Hepatocyte (in vitro differentiated cells): ENCODE measurements around the gene TTC7B. TPM values are rescaled to one million over a fixed set of nuclear protein-coding genes. Genes with fewer than 3 reads are reported as not detected.

Source experiments
- DNase-seq: peaks from one replicate; pipeline ENCODE4 v3.0.0-alpha.2; 2016; ENCODE audit warnings: low spot score
- H2AFZ ChIP-seq: fragments of 200-600 bp; sonication (generic); 2 replicates; pipeline ENCODE4 v1.6.0; 2016; ENCODE audit warnings: antibody characterized with exemption, mild to moderate bottlenecking
- H3K27ac ChIP-seq: fragments of 200-600 bp; sonication (generic); 2 replicates; pipeline ENCODE4 v1.5.1; 2016; ENCODE audit warnings: mild to moderate bottlenecking
- H3K27me3 ChIP-seq: fragments of 200-600 bp; sonication (generic); 2 replicates; pipeline ENCODE4 v1.6.1; 2016
- H3K36me3 ChIP-seq: fragments of 200-600 bp; sonication (generic); replicated peaks from 2 replicates; pipeline ENCODE4 v1.5.1; 2016; ENCODE audit warnings: low read depth; ENCODE audit not compliant: insufficient read depth
- H3K4me1 ChIP-seq: fragments of 200-600 bp; sonication (generic); 2 replicates; pipeline ENCODE4 v1.5.1; 2016; ENCODE audit warnings: mild to moderate bottlenecking, moderate library complexity; ENCODE audit not compliant: insufficient read depth
- H3K4me2 ChIP-seq: fragments of 200-600 bp; sonication (generic); 2 replicates; pipeline ENCODE4 v1.6.0; 2016
- H3K4me3 ChIP-seq: fragments of 200-600 bp; sonication (generic); 2 replicates; pipeline ENCODE4 v1.5.1; 2016; ENCODE audit warnings: mild to moderate bottlenecking
- H3K79me2 ChIP-seq: fragments of 200-600 bp; sonication (generic); 2 replicates; pipeline ENCODE4 v1.6.0; 2017; ENCODE audit warnings: mild to moderate bottlenecking
- H3K9me2 ChIP-seq: fragments of 200-600 bp; sonication (generic); replicated peaks from 2 replicates; pipeline ENCODE4 v1.6.0; 2017; ENCODE audit warnings: mild to moderate bottlenecking; ENCODE audit not compliant: insufficient read depth
- H3K9me3 ChIP-seq: fragments of 200-600 bp; sonication (generic); 2 replicates; pipeline ENCODE4 v1.5.1; 2016; ENCODE audit warnings: low read depth, mild to moderate bottlenecking
- H4K20me1 ChIP-seq: fragments of 200-600 bp; sonication (generic); 2 replicates; pipeline ENCODE4 v1.6.0; 2016; ENCODE audit warnings: mild to moderate bottlenecking; ENCODE audit not compliant: insufficient read depth, poor library complexity, severe bottlenecking
- EZH2 ChIP-seq: fragments of 200-600 bp; sonication (generic); IDR thresholded peaks from 2 replicates; pipeline ENCODE4 v1.6.1; 2016; ENCODE audit warnings: antibody characterized with exemption, mild to moderate bottlenecking, borderline replicate concordance
- EZH2phosphoT487 ChIP-seq: fragments of 200-600 bp; sonication (generic); IDR thresholded peaks from one replicate; pipeline ENCODE4 v1.6.1; 2018; ENCODE audit warnings: antibody characterized with exemption, mild to moderate bottlenecking, low read depth, moderate library complexity; ENCODE audit not compliant: unreplicated experiment, severe bottlenecking
- WGBS: methylation state at CpG from one replicate; pipeline ENCODE4 v1.1.6; 2016; ENCODE audit warnings: low lambda C conversion rate; ENCODE audit errors: missing lambda C conversion rate; 5-methylcytosine and 5-hydroxymethylcytosine counted together
- polyA plus RNA-seq: library from polyadenylated mRNA; unstranded; fragments of >200 nt; fragmentation: Nextera tagmentation; extraction: Ambion mirVana; gene quantifications from 2 replicates; pipeline ENCODE4 v1.2.1, GENCODE V29; 2016
- total RNA-seq: library from RNA; depleted of rRNA; stranded (reverse); fragments of >200 nt; gene quantifications from 2 replicates; pipeline ENCODE4 v1.2.3, GENCODE V29; 2014
- TF ChIP-seq, protein P1 (sequence below): fragments of 200-600 bp; sonication (generic); IDR thresholded peaks from 2 replicates; pipeline ENCODE4 v1.5.1; 2016; ENCODE audit warnings: antibody characterized with exemption, mild to moderate bottlenecking; ENCODE audit not compliant: poor library complexity

The TTC7B gene
- total and polyA plus RNA-seq, 2 experiments from 2014 or later, result 10.7 to 25.5 TPM

DNA sequence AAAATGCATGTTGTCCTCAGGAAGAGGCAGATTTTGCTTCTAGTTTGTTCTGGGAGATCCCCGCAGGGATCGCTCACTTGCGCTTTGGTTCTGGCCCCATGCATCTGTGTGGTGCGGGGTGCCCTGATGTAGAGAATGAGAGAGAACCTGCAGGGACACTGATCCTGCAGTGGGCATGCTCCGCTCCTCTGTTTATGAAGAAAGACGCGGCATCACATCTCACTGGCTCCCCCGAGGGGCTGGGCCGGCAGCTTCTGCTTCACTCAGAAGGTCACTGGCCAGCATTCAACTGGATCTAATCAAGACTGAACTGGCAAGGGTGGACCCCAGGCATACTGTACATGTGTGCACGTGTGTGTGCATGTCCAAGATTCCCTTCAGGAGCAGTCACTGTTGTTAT lies 255.2 kb downstream of the TTC7B start:
- no peak for DNase-seq
- Histone ChIP-seq H3K4me3 (no peak overlapping the region), H3K4me1 (peaks cover 12% of the 10 kb centered on the region), H2AFZ (no peak overlapping the region), H3K27ac (no peak overlapping the region), H4K20me1 (no peaks in the 10 kb centered on the region), H3K36me3 (no peaks in the 10 kb centered on the region), H3K79me2 (no peaks in the 10 kb centered on the region), H3K9me3 (no peaks in the 10 kb centered on the region), H3K4me2 (no peak overlapping the region), H3K27me3 (no peaks in the 10 kb centered on the region), H3K9me2 (no peaks in the 10 kb centered on the region)
- WGBS, result 87% methylated on average over 10 of the region's 10 CpGs
- no peak for TF ChIP-seq EZH2phosphoT487
- TF ChIP-seq, protein P1, sequence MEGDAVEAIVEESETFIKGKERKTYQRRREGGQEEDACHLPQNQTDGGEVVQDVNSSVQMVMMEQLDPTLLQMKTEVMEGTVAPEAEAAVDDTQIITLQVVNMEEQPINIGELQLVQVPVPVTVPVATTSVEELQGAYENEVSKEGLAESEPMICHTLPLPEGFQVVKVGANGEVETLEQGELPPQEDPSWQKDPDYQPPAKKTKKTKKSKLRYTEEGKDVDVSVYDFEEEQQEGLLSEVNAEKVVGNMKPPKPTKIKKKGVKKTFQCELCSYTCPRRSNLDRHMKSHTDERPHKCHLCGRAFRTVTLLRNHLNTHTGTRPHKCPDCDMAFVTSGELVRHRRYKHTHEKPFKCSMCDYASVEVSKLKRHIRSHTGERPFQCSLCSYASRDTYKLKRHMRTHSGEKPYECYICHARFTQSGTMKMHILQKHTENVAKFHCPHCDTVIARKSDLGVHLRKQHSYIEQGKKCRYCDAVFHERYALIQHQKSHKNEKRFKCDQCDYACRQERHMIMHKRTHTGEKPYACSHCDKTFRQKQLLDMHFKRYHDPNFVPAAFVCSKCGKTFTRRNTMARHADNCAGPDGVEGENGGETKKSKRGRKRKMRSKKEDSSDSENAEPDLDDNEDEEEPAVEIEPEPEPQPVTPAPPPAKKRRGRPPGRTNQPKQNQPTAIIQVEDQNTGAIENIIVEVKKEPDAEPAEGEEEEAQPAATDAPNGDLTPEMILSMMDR, result no peak
- no peak for TF ChIP-seq EZH2

DNA sequence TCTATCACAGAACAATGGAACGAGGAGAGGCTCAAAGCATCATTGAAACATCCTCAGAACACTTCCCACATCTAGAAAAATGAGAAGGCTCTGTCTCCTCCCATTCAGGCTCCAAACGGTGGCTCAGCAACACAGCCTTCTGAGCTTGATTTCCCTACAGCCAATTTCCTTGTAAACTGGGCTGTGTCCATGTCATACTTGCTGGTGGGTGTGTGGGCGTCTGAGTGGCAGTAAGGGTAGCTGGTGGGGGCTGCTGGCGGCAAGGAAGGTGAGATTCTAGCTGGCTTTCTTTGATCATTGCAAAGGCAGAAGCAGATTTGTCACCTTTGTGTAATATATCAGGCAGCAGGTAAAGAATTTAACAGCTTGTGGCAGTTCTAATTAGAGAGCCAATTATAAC lies 255.7 kb downstream of the TTC7B start:
- Histone ChIP-seq H3K27ac (no peak overlapping the region), H3K4me1 (peaks cover 15% of the 10 kb centered on the region), H4K20me1 (no peaks in the 10 kb centered on the region), H3K4me3 (no peak overlapping the region), H3K27me3 (no peaks in the 10 kb centered on the region), H2AFZ (no peak overlapping the region), H3K36me3 (no peaks in the 10 kb centered on the region), H3K79me2 (no peaks in the 10 kb centered on the region), H3K9me2 (no peaks in the 10 kb centered on the region), H3K4me2 (no peak overlapping the region), H3K9me3 (no peaks in the 10 kb centered on the region)
- DNase-seq, result no peak
- TF ChIP-seq EZH2phosphoT487 (no peak), EZH2 (no peak)
- TF ChIP-seq, protein P1, result no peak
- WGBS, result 85% methylated on average over 4 of the region's 4 CpGs

DNA sequence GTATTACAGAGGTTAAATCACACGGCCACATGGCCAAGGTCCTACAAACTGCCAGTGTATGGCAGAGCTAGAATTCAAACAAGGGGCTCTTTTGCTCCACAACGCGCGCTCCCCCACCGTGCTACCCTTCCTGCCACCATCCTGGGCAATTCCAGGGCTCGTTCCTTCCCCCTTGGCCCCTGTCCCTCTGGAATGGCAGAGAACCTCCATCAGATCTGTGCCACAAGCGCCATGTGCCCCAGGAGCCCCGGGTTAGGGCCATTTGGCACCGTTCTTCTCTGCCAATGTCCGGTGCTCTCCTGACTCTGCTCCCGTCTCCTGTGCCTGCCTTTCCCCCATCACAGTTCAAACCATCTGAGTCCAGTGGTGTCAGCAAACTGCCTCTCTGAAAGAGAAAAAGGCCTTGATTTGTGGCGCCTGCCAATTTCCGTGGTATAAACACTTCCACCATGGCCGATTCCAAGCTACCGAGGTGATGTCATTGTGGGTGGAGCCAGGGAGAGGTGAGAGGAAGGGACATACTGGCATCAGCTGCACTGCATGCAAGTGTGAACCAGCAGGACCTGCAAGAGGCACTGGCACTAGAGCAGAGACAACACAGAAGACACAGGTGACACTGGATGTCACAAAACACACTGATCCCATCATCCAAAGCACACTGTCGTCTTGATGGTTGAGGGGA lies 256.3 kb downstream of the TTC7B start:
- WGBS, result 92% methylated on average over 16 of the region's 16 CpGs
- H3K4me1 ChIP-seq, result peaks cover 15% of the 10 kb centered on the region

DNA sequence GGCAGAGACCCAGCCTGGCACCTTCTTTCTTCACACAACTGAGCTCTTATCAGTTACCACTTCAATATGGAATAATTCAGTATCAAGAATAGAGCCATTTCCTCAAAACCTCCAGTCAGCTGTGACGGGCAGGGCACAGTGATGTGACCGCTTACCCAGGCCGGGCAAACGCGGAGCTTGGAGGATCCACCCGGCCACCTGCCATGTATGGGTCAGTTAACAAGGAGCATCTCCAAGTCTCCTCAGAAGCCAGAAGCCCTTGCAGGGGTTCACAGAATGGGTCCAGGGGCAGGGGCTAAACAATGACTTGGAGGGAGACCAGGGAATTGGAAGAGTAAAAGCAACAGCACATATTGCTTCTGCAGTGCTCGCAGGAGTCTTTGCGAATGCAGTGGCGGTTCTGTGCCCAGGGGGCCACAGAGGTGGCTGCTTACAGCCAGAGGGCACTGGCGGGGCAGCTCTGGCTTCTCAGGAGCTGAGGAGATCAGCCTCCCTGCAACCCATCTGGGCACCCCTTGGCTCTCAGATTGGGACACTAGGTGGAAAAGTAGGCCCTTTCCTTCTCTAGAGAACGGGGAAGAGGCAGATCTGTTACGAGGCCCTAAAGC lies 257.1 kb downstream of the TTC7B start:
- WGBS, result 97% methylated on average over 12 of the region's 12 CpGs
- no peaks in the 10 kb centered on the region for H3K9me3 ChIP-seq
- H3K79me2 ChIP-seq, result no peaks in the 10 kb centered on the region
- H3K4me1 ChIP-seq, result peaks cover 15% of the 10 kb centered on the region
- H4K20me1 ChIP-seq, result no peaks in the 10 kb centered on the region
- H3K4me3 ChIP-seq, result no peak overlapping the region
- no peak overlapping the region for H2AFZ ChIP-seq
- no peak for DNase-seq
- H3K9me2 ChIP-seq, result no peaks in the 10 kb centered on the region
- H3K36me3 ChIP-seq, result no peaks in the 10 kb centered on the region
- no peak overlapping the region for H3K27ac ChIP-seq
- H3K27me3 ChIP-seq, result no peaks in the 10 kb centered on the region
- no peak overlapping the region for H3K4me2 ChIP-seq
- TF ChIP-seq, protein P1, result no peak
- TF ChIP-seq EZH2phosphoT487, result no peak
- no peak for TF ChIP-seq EZH2

More for the DNA sequence above, 256.3 kb downstream of the TTC7B start:
- Histone ChIP-seq H3K9me2 (no peaks in the 10 kb centered on the region), H3K27me3 (no peaks in the 10 kb centered on the region), H2AFZ (no peak overlapping the region), H3K36me3 (no peaks in the 10 kb centered on the region), H4K20me1 (no peaks in the 10 kb centered on the region), H3K79me2 (no peaks in the 10 kb centered on the region), H3K27ac (no peak overlapping the region), H3K9me3 (no peaks in the 10 kb centered on the region), H3K4me2 (no peak overlapping the region), H3K4me3 (no peak overlapping the region)
- no peak for DNase-seq
- TF ChIP-seq EZH2, result no peak
- no peak for TF ChIP-seq EZH2phosphoT487
